Upper lobe of left lung (tissue), 4 donors: ENCODE data around the gene HMGN2.

Experiments
- EP300 ChIP-seq, 4 donors: sonication (generic); formaldehyde crosslinking; IDR thresholded peaks; one replicate each; pipeline ENCODE4 v1.5.1; 2017; ENCODE audit warnings: antibody characterized with exemption in 4 of 4, control low read depth in 2 of 4
- POLR2A ChIP-seq, 4 donors: fragments of 450-650 bp; IDR thresholded peaks; one replicate each; pipeline ENCODE4 v1.5.1; 2016 to 2017; ENCODE audit warnings: antibody characterized with exemption in 4 of 4, mild to moderate bottlenecking in 2 of 4

GRCh38 chr1:26493938-26494337 lies 21.7 kb downstream of the HMGN2 start:
- TF ChIP-seq EP300 (IDR thresholded peaks at IDR 0.05) (no peak), POLR2A (IDR thresholded peaks at IDR 0.05) (no peak)
